Stimulated activated CD4-positive, alpha-beta T cell treated with anti-CD3 and anti-CD28 coated beads, Interleukin-15, amount 100 ng/mL, for 1 hour (primary cell): ENCODE data around the gene SFT2D1.

Source experiments
- DNase-seq, 2 donors: peaks; one replicate each; pipeline ENCODE4 v3.0.0-alpha.2; 2020; ENCODE audit warnings: low read depth in 1 of 2, low spot score in 1 of 2

The SFT2D1 gene

DNA sequence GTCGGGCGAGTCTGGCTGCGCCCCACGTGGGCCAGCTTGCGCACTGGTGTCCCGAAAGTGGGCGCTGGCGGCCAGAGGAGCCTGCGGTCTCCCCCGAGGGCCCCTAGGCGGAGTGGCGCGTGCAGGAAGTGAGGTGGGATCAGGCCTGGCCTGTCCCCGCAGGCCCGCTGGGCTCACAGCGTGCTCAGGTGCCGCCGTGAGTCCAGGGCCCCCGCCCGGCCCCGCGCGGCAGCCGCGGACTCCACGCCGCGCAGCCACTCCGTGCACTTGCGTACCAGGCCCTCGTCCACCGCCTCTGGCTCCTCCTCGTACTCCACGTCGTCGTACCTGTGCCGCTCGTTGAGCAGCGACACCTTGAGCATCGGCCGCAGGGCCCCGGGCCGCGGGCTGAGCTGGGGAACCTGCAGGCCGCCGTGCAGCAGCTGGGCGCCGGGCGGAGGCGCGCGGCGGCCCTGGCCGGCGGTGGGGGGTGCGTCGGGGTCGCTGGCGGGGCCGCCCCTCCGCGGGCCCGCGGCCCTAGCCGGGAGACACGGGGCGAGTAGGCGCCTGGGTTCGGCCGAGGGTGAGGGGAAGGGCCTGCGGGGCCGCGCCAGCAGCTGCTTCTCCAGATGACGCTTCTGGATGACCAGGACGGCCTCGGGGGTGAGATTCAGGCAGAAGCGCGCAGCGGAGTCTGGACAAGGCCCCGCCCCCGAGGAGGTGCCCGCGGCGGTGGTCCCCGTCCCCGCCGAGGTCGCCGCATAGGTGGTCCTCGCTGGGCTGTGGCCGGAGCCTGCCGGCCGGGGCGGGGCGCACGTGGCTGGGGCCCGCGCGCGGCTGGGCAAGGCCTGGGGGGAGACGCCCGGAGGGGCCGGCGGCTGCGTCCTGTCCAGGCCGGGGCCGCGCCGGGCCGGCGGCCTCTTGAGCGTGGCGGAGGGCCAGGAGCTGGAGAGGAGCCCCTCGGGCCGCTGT, 35.0 kb downstream of the SFT2D1 start:
- no peak for DNase-seq

DNA sequence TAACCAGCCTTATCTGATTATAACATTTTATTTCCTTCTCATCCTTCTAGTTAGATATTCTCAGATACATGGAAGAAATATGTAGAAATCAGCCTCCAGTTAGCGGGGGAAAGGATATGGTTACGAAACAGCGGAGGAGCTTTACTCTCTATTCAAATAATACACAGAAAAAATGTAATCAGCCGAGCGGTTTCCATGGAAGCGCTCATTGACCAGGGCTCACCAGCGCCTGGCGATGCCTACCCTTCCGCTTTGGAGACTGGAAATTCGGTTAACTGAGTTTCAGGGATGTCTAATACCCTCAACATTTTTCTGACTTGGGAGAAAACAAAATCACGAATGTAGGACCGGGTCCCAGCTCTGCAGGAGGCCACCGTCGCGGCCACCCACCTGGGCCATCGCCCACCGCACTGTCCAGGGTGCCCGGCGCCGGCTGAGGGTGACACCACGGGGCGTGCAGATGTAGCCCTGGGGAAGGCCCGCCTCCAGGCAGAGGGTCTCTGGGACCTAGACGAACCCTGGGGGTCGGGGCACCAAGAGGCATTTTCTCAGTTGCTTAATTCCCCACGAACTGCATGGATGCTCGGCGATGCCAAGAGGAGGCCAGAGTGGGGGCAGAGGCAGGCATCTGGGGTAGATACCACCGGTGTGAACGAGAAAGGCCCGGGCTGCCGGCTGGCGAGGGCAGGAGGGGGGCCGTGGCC, 35.8 kb downstream of the SFT2D1 start:
- no peak for DNase-seq

DNA sequence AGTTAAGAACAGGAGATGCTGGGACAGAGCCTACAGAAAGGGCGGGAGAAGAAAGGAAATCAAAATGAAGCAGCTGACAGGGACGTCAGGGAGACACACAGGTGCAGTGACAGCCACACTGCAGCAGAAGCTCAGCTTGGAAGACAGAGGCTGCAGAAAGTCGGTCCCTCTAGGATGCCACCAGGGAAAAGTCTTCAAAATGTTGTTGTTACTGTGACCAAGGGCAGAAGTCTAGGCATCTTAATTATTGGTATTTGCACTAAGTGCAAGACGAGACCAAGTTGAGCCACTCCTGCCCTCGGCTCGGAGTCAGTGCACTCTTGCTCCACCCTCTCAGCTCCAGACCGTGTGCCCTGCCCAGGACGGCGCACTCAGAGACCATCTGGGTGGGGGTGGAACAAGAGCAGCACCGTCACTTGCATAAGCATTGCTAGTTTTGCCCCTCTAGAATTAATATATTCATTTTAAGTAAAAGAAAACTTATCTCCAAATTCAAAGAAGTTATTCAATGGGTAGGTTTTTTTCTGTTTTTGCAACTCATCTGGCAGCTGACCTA, 36.7 kb downstream of the SFT2D1 start:
- no peak for DNase-seq

DNA sequence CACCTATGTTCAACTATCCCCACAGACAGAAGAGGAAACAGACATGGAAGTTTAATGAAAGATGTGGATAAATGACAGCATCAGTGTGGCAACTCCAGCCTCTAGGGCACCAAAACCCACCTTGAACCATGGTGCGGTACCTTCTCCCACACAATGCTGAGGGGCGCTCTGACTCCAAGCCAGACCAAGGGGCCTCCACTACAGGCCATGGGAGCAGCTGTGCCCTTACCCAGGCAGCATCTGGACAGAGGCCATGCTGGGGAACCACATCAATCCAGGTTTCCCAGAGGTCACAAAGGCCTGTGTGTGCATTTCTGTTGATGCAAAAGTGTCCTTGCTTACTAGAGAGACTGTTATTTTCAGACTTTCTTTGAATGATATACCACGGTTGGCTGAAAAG, 38.2 kb downstream of the SFT2D1 start:
- DNase-seq, result no peak

DNA sequence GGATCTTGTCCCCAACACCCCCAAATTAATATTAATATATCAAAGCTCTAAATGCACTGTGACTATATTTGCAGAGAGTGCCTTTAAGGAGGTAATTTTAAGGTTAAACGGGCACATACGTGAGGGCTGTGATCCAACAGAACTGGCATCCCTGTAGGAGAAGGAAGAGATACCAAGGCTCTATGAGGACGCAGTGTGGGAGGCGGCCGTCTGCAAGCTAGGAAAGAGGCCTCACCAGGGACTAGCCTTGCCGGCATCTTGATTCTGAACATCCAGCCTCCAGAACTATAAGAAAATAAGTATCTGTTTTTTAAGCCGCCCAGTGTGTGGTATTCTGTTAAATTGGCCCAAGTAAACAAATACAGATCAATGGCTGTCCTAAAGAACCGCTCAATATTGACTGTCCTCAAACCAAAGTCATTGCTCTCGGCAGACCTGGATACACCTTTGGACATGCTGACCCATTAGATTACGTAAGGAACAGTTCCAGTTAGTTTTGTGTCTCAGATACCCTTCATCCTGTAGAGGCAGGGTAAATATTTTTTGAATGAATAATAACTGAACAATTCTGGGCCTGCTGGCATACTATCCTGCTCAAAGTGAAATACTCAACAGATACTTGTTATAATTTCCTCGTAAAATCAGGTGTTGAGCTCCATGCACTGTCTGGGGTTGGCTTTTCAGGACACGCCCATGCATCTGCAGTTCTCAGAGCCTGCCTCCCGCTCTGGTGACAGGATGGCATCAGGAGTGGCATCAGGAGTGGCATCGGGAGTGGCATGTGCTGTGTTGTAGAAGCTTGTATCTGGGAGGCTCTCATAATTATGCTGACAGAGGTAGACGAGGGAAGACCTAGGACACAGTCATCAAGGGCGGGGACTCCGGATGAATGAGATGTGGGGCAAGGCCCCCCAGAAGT, 40.5 kb downstream of the SFT2D1 start:
- DNase-seq, result no peak

DNA sequence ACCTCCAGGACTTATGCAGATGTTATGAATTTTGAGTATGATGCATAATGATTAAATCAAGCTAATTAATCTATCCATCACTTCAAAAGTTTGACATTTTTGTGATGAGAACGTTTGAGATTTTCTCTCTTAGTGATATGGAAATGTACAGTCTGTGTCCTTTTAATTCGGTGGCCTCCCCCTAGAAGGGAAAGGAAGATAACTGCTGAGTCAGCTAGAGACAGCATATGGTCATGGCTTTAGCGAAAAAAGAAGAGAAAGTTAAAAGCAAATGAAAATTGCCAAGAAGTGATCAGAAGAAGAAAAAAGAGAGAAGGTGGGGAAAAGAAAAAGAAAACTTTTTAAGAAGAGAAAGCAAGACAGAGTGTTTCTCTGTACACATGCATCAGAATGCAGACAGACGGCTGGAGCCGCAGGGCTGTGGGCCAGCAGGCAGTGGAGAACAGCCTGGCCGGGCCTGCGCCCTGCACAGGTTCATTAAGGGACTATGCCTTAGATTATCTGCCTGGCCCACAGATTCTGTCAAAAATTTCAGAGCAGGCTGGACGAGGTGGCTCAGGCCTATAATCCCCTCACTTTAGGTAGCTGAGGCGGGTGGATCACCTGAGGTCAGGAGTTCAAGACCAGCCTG, 41.9 kb downstream of the SFT2D1 start:
- DNase-seq, result no peak

DNA sequence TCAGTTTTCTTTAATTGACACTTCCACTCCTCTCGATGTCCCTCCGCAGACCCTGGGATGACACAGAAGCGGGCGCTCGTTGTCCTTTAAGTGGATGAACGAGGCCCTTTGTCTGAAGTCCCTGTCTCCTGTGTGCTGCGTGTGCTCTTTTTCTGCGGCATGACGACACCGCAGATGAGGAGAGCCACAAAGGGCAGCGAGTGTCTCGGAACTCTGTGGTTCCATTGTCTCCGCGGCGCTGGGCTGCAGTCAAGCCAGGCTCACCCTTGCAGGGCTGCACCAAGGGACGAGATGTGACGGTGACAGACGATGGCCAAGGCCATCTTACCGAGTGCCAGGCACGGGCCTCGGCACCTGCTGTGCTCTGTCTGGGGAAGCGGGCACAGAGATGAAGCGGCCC, 44.7 kb downstream of the SFT2D1 start:
- DNase-seq, result no peak

DNA sequence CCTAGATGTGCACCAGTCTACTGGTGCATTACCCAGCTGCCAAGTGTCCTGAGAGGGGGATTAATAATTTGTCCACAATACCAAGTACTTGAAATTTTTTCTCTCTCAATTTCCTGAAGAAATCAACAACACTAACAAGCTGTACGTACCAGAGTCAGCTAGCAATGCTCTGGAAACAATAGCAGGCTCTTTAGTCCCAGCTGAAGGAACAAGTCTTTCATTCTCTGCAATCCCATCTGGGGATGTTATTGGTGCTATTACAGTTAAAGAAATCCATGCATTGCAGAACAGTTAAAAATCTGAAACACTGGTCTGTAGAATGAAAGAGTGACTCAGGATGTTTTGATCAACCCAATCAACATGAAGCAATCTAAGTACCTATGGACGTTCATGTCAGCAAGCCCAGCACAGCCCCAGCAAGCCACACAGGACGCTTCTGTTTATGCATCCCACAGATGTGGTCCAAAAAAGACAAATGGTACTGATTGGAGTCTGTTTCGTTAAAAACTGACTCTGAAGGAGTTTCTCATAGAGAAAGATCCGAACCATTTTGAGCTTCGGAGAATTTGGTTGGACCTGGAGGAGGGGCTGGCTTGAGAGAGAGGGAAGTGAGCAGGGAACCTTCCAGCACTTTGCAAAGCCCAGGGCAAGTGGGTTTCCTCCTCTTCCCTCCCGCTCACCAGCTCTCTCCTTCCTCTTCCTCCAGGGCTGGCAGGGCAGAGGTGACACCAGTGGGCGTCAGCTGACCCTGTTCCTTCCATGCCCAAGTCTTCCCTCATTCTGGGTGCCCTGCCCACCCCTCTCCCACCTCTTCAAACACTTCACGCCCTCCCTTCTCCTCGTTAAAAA, 46.1 kb downstream of the SFT2D1 start:
- no peak for DNase-seq

DNA sequence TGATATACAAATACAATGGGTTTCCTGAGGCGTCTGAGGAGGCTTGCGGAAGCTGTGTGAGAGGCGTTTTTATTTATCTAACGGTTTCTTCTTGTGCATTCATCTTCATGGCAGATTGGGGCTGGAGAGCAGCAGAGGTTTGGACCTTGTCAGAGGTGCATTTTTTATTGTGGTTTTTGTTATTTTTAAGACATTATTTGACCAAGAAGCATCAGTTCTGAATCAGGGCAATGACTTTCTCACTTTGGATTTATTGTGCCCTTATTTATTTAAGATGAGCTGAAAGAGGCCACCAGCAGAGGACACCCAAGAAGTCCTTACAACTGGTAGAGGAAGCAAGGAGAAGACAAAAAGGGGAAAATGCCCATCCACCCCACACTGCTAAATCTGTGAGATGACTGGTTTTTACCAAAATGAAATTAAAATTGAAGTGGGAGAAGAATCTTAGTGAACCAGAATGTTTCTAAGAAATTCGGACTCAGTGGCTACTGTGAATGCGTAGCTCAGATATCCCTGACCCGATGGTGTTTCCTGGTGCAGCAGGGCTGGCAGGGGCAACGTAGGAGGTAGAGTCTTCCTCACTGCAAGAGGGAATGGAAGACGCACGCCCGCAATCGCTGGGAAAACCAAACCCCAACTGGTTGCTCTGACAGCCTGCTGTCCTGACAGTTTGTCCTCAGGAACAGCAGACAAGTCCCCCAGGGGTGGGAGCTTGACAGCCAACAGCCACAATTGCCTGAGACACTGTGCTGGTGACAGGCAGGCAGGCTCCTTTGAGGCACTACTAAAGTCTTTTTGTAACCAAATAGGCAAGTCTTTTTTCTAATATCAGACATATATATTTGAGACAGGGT, 48.4 kb downstream of the SFT2D1 start:
- no peak for DNase-seq

DNA sequence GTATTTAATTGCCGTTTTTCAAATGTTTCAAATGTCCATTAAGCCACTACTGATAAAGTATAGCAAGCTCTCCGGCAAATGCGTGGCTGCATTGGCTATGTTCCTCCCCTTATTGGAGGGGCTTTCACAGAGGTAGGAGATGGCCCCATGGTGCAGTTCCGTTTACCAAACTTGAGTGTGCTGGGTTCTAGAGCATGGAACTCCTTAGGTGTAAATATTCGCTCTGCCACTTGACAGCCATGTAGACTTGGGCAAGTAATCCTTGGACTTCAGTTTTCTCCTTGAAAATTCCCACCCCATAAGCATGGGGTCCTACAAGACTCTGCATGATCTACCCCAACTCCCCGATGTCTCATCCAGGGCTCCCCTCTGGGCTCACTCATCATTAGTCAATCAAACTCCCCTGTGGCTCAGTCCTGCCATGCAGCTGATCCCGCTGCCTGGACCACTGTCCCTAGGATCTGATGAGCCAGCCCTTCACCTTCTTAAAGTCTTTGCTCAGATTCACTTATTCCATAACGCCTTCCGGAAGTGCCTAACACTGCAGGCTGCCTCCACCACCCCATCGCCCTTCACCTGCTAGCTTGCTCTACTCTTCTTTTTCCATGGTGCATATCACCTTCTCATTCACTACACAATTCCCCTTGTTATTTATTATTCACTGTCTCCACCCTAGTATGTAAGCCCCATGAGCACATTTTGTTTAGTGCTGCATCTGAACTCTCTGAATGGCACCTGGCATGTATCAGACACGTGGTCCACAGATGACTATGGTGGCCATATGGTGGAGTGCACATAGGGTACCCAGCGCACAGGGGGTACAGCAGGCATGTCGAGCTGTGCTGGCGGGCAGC, 52.9 kb downstream of the SFT2D1 start:
- no peak for DNase-seq

DNA sequence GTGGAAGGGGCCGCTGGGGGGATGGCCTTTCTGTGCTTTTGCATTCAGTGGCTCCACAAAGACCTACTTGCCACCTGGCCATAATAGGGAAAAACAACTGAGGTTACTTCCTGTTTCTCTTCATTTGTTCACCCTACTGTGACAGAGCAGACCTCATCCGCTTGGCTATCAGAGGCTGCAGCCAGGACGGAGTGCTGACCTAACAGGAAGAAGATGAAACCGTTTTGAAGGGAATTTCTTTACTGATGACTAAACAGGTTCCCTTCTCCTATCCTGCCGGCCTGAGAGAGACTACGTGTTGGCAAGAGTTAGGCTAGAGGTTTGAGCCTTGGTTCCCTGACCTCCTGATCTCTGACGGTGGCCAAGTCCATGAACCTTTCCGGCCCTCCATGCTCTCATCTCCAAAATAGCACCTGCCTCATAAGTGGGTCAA, 55.5 kb downstream of the SFT2D1 start:
- DNase-seq, result no peak

DNA sequence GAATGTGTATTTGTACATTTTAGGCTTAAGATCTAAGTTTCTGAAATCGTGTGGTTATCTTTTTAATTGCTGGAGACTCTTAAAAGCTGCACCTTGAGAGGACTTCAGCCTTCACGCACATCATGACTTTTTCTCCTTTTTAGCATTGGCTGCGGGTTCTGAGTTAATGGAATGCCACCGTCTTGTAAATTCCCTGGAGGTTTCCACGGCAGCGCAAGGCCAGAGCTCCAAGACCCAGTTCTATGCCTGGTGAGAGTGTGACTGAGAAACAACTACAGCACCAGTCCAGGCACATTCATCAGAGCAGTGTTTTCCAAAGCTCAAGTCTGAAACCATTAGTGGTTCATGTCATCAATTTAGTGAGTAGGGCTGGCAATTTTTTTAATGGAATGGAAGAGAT, 57.1 kb downstream of the SFT2D1 start:
- no peak for DNase-seq

DNA sequence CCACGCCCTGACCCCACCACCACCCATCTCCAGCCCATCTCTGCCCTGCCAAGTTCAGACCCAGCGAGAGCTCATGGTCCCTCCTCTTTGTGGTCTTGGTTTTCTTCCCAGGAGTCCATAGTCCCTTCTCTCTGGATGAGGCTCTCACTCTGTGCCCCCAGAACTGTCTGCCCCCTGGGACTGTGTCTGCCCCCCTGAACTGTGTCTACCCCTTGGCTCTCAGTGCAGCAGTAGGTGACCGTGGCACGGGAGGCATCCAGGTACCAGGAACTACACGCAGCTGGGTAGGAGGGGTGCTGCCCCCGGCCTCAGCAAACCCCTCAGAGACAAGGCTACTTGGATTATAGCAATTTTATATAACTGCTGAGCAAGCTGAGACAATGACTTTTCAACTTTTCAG, 57.7 kb downstream of the SFT2D1 start:
- DNase-seq, result no peak

DNA sequence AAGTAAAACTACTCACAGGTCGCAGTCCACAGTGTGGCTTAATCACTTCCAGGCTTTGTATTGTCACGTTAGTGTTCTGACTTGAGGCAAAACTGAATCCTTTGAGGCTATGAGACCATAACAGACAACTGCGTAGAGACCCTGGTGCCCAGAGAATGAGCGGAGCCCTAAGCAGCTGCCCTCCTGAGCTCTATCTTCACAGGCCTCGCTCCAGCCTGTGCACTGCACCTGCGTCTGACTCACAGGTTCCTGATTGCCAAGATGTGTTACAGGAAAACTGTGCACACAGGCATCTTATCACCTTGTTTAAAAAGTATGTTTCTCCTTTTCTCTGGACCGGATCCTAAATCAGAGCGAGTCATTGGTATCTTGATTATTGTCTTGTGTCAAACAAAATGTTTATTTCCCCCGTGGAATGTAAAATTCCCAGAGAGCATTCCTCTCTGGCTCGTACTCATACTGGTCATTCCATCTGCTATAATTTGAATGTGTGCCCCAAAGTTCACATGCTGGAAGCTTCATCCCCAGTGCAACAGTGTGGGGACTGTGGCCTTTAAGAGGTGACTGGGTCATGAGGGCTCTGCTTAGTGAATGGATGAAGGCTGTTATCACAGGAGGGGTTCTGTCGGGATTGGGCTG, 59.8 kb downstream of the SFT2D1 start:
- DNase-seq, result no peak

DNA sequence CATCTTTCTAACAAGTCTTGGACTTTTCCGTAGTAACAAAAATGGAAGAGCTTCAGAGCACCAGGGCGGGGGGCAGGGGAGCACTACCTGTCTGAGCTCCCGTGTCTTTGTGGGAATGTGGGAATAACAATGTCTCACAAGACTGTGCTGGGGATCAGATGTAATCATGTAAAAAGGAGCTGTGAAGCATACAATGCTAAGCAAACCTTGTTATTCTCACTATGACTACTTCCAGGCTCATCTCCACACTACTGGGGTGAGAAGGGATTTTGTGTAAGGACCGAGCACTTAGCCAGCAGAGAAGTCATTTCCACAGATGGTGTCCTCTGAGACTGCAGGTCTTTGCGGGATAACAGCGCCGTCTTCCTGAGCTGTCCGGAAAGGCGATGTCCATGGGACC, 61.2 kb downstream of the SFT2D1 start:
- DNase-seq, result no peak

DNA sequence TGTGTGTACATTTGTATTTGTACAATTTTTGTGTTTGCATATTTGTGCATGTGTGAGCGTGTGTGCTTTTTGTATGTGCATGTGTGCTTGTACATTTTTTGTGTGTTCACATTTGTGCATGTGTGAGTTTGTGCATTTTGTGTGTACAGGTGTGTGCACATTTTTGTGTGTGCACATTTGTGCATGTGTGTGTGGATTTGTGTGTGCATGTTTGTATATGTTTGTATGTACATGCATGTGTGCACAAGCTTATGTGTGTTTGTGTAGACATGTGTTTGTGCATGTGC, 63.0 kb downstream of the SFT2D1 start:
- no peak for DNase-seq

DNA sequence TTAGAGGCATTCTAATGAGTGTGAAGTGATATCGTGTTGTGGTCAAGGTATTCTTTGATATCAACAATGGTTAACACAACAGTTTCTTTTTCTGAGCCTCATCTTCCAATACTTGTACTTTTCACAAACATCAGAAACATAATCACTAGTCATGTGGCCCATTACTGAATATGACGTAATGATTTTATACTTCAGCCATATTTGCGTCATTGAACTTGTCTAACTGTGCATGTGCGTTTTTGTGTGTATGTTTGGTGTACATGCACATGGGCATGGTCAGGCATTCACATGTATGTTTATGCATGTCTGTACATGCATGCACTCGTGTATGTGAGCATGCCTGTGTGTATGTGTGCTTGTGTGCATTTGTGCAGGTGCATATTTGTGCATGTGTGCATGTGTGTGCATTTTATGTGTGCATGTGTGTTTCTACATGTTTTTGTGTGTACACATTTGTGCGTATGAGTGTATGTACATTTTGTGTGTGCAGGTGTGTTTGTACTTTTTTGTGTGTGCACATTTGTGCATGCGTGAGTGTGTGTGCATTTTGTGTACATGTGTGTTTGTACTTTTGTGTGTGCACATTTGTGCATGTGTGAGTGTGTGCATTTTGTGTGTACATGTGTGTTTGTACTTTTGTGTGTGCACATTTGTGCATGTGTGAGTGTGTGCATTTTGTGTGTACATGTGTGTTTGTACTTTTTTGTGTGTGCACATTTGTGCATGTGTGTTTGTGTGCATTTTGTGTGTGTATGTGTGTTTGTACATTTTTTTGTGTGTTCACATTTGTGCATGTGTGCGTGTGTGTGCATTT, 63.6 kb downstream of the SFT2D1 start:
- DNase-seq, result no peak
